NB4 (cell line): ENCODE data around the gene RNF32.
"Not testable (repeated sequence)": the region's sequence is repeated elsewhere in the genome, so short reads cannot be mapped to it uniquely, and the experiment has no call there.

Experiments
- DNase-seq: peaks from one replicate; pipeline ENCODE4 v3.0.0; 2010; ENCODE audit warnings: low read depth
- H3K4me3 ChIP-seq: one replicate; pipeline ENCODE4 v1.5.1; 2011; ENCODE audit warnings: mild to moderate bottlenecking, low read depth, low read length, moderate library complexity
- MYC ChIP-seq: IDR thresholded peaks from 2 replicates; pipeline ENCODE4 v1.6.1; 2011; ENCODE audit warnings: low read depth, low read length
- POLR2A ChIP-seq: IDR thresholded peaks from 2 replicates; pipeline ENCODE4 v1.6.1; 2011; ENCODE audit warnings: mild to moderate bottlenecking; ENCODE audit not compliant: insufficient read length; ENCODE audit errors: extremely low read depth
- TF ChIP-seq, protein P1 (sequence below): IDR thresholded peaks from one replicate; pipeline ENCODE4 v1.5.1; 2012; ENCODE audit warnings: low read depth, low read length
- TF ChIP-seq, protein P2 (sequence below): IDR thresholded peaks from 2 replicates; pipeline ENCODE4 v1.6.1; 2011; ENCODE audit warnings: low read depth, low read length

RNF32 gene

DNA sequence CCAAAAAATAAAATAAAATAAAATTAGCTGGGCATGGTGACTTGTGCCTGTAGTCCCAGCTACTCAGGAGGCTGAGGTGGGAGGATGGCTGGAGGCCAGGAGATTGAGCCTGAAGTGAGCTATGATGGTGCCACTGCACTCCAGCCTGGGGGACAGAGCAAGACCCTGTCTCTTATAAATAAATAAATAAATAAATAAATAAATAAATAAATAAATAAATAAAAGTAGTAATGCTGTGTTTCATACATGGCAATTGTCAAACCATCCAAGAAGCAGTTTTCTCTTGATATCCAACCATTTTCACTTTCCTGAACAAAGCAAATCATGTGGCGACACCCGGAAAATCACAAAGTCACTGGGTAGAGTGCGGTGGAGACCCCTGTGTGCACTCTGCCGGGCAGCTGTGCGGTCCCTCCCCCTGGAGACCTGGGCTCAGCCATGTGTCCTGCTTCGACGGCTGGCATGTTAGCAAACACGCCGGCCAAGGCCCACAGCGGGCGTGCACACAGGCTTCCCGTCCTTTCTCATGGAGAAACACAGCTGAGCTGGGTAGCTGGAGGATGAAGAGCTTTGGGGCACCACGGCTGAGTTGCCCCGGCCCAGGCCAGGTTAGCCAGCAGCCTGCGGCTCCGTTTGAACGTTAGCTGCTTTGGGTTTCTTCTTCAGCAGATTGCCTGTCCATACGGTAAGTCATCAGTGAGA is 22.3 kb upstream of the RNF32 start:
- no peak for DNase-seq
- H3K4me3 ChIP-seq, result no peak overlapping the region
- TF ChIP-seq, protein P1, sequence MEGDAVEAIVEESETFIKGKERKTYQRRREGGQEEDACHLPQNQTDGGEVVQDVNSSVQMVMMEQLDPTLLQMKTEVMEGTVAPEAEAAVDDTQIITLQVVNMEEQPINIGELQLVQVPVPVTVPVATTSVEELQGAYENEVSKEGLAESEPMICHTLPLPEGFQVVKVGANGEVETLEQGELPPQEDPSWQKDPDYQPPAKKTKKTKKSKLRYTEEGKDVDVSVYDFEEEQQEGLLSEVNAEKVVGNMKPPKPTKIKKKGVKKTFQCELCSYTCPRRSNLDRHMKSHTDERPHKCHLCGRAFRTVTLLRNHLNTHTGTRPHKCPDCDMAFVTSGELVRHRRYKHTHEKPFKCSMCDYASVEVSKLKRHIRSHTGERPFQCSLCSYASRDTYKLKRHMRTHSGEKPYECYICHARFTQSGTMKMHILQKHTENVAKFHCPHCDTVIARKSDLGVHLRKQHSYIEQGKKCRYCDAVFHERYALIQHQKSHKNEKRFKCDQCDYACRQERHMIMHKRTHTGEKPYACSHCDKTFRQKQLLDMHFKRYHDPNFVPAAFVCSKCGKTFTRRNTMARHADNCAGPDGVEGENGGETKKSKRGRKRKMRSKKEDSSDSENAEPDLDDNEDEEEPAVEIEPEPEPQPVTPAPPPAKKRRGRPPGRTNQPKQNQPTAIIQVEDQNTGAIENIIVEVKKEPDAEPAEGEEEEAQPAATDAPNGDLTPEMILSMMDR, result no peak
- TF ChIP-seq POLR2A (no peak), MYC (no peak)
- TF ChIP-seq, protein P2, sequence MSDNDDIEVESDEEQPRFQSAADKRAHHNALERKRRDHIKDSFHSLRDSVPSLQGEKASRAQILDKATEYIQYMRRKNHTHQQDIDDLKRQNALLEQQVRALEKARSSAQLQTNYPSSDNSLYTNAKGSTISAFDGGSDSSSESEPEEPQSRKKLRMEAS, result no peak

DNA sequence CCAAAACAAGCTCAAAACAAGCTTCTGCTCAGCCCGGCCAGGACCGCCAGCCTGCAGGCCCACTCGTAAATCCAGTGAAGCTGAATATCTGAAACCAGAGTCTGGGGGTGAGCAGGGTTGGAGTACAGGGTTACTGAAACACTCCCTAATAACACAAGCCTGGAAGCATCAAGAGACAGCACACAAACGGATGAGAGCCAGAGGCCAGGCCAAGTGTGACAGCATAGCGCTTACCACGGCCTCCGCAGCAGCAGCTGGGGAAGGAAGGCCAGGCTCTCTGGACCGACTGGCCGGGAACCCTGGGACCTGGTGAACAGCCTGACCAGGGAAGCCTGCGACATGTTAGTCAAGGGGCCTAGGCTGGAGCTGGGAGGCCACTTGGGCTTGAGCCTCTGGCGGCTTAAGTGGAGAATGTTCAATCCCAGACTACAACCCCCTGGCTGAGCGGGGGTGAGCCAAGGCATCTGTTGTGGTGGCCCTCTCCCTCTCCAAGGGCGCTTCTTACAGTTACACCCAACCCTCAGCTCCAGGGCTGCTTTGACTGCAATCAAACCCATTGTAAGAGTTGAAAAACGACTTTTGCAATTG is 21.7 kb upstream of the RNF32 start:
- no peak for TF ChIP-seq MYC
- TF ChIP-seq, protein P1, result no peak
- TF ChIP-seq, protein P2, result no peak
- no peak for DNase-seq
- H3K4me3 ChIP-seq, result no peak overlapping the region

DNA sequence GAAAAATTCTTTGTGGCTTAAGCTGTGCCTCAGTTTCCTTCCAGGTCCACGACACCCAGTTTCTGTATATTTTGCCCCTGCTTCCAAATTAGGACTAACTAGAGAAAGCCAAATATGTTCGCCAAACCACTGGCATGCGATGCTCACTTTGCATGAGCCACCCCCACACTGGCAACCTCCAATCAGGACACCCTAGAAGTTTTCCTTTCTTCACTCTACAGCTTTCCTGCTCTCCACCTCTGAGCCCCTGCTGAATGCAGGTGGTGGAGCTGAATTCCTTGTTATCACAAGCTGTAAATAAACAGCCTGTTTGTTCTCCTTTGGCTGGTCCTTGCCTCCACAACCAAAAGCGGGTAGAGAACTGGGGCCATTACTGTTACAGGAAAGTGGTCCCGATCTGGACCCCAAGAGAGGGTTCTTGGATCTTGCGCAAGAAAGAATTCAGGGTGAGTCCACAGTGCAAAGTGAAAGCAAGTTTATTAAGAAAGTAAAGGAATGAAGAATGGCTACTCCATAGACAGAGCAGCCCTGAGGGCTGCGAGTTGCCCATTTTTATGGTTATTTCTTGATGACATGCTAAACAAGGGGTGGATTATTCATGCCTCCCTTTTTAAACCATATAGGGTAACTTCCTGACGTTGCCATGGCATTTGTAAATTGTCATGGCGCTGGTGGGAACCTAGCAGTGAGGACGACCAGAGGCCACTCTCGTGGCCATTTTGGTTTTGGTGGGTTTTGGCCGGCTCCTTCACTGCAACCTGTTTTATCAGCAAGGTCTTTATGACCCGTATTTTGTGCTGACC is 20.9 kb upstream of the RNF32 start:
- not testable (repeated sequence) for H3K4me3 ChIP-seq, DNase-seq

DNA sequence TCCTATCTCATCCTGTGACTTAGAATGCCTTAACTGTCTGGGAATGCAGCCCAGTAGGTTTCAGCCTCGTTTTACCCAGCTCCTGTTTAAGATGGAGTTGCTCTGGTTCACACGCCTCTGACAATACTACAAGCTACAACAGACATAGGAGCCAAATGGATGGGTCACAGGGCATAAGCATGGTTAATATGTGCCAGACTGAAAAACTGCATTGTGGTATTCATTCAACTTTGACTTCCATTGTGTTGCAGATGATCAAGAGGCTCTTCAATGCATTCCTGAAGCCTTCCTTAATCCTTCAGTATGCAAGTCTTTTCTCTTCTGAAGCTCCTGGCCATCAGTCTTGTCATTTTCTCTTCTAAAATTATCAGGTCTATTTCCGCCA is 20.3 kb upstream of the RNF32 start:
- DNase-seq, result no peak
- TF ChIP-seq MYC, result no peak
- no peak overlapping the region for H3K4me3 ChIP-seq

DNA sequence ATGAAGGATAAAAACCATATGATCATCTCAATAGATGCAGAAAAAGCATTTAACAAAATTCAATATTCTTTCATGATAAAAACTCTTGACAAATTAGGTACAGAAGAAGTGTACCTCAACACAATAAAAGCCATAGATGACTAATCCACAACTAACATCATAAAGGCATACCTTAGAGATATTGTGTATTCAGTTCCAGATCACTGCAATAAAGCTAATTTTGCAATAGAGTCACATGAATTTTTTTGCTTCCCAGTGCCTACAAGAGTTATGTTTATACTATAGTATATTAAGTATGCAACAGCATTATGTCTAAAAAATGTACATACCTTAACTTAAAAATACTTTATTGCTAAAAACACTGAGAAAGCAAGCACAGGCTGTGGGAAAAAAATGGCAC is 18.9 kb upstream of the RNF32 start:
- TF ChIP-seq, protein P1, result no peak
- TF ChIP-seq POLR2A (no peak), MYC (no peak)
- TF ChIP-seq, protein P2, result no peak
- no peak for DNase-seq

DNA sequence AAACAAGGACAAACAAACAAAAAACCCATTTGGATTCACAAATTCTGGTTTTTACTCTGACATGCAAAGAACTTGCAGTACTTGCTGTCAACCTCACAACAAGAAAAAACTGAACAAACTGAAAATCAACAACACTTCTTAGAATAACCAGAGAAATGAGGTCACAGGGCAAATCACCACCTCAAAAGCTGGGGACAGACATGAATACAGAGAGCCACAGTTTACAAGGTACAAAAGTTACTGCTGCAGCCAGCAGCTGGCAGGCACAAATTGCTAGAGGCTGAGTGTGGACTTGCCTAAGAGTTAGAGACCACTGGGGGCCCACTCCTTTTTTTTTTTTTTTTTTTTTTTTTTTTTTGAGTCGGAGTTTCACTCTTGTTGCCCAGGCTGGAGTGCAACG is 15.0 kb upstream of the RNF32 start:
- TF ChIP-seq, protein P2, result no peak
- TF ChIP-seq, protein P1, result no peak
- no peak for TF ChIP-seq POLR2A
- no peak for TF ChIP-seq MYC
- no peak overlapping the region for H3K4me3 ChIP-seq
- DNase-seq, result no peak

More for the DNA sequence above, 18.9 kb upstream of the RNF32 start:
- no peak overlapping the region for H3K4me3 ChIP-seq
